Calu3 (cell line): Measurements from ENCODE around the gene HMGXB4. TPM values are rescaled to one million over a fixed set of nuclear protein-coding genes. Genes with fewer than 3 reads are reported as not detected.
A peak's percentile ranks its signal among the peaks of the same experiment; 100 is the strongest.

Source experiments
- BruUV-seq: library from RNA; stranded (reverse); fragments of 400-500 nt; replicated peaks from 2 replicates; lab custom pipeline; 2021; lab: Mats Ljungman, UMichigan
- CTCF ChIA-PET: fragments of 300-600 bp; sonication (Branson Sonifier 250); formaldehyde crosslinking; loops from one replicate; lab custom pipeline; 2022; ENCODE audit warnings: antibody characterized with exemption; lab: Charles Lee
- DNase-seq: peaks from one replicate; pipeline ENCODE4 v3.0.0; 2022
- H3K27ac Mint-ChIP-seq: one replicate; pipeline ENCODE4 v1.8.0; 2022; ENCODE audit warnings: mixed read lengths; ENCODE audit not compliant: unreplicated experiment
- H3K27me3 Mint-ChIP-seq: one replicate; pipeline ENCODE4 v1.8.0; 2022; ENCODE audit warnings: mixed read lengths; ENCODE audit not compliant: unreplicated experiment
- H3K36me3 Mint-ChIP-seq: one replicate; pipeline ENCODE4 v1.8.0; 2022; ENCODE audit warnings: mild to moderate bottlenecking, moderate library complexity, mixed read lengths; ENCODE audit not compliant: insufficient read depth, unreplicated experiment
- H3K4me1 Mint-ChIP-seq: one replicate; pipeline ENCODE4 v1.8.0; 2022; ENCODE audit warnings: mild to moderate bottlenecking, low read depth, mixed read lengths; ENCODE audit not compliant: unreplicated experiment
- H3K4me3 Mint-ChIP-seq: one replicate; pipeline ENCODE4 v1.8.0; 2022; ENCODE audit warnings: mild to moderate bottlenecking, low read depth, moderate library complexity, mixed read lengths; ENCODE audit not compliant: unreplicated experiment
- H3K9me3 Mint-ChIP-seq: one replicate; pipeline ENCODE4 v1.8.0; 2022; ENCODE audit warnings: low read depth, mixed read lengths; ENCODE audit not compliant: unreplicated experiment
- CTCF ChIP-seq: fragments of 200-600 bp; IDR thresholded peaks from one replicate; pipeline ENCODE4 v1.8.0; 2022; ENCODE audit warnings: antibody characterized with exemption; ENCODE audit not compliant: unreplicated experiment
- intact Hi-C: fragments of 100-400 bp; cut with micrococcal nuclease; formaldehyde crosslinking; loops from one replicate; pipeline ENCODE4 v1.10.0; 2022; ENCODE audit not compliant: unreplicated experiment
- total RNA-seq: library from RNA; stranded (reverse); gene quantifications from 2 replicates; pipeline ENCODE4 v1.2.3, GENCODE V29; 2022

The HMGXB4 gene
- total RNA-seq, 1 experiment from 2014 or later = 37.5 TPM

GRCh38 chr22:35313311-35314121 is 56.2 kb downstream of the HMGXB4 start:
- CTCF ChIA-PET = interaction anchor here (0.5 to 4.6 kb wide), 5 partner anchors 11 to 1887 kb away, joined by 4 to 34 read pairs (median 8); partner anchors contain the start of gene TOM1
- peak; percentile 58 for DNase-seq
- TF ChIP-seq CTCF = no peak
- Mint-ChIP-seq H3K4me3 (peak overlapping the region; percentile 59), H3K4me1 (peaks cover 57% of the 10 kb centered on the region), H3K36me3 (peaks cover 37% of the 10 kb centered on the region), H3K27ac (peak overlapping the region; percentile 99), H3K9me3 (peaks cover 3% of the 10 kb centered on the region), H3K27me3 (no peaks in the 10 kb centered on the region)
- intact Hi-C loops = no loop called here
- TSS peak; percentile 58 for BruUV-seq

DNA sequence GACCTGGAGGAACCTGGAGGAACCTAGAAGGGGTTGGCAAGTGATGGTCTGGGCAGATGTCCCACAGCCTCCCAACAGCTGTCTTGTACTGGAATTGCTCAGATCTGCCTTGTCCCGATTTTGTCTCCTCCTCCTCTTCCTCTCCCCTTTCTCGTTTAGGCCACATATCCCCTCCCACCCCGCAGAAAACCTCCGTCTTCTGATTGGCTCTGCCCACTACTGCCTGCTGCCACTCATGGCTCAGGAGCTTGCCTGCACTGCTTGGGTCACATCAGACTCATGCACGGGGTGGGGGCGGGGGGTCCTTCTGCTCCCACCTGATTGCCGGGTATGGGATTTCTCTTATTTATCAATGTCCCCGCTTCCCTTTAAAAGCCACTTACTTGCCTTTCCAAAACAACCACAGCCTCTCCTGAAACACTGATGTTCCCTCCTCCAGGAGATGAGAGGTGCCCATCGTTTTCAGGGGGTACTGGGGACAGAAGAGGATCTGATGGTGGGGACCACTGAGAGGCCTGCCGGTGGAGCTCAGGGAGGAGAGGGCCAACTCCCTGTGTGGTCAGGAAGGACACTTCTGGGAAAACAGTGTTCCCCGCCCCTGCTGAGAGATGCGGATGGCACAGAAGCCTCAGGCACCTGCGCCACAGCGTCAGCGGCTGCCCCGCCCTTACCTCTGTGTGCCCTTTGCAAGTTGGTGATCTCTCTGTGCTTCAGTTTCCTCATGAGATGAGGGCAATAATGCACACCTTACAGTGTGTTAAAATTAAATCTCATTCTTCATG is 57.1 kb downstream of the HMGXB4 start:
- no peak for TF ChIP-seq CTCF
- H3K27me3 Mint-ChIP-seq = no peaks in the 10 kb centered on the region
- DNase-seq = no peak
- BruUV-seq = no TSS peak
- peaks cover 37% of the 10 kb centered on the region for H3K36me3 Mint-ChIP-seq
- CTCF ChIA-PET = interaction anchor here (1.1 to 4.6 kb wide), 3 partner anchors 12 to 35 kb away, joined by 8 to 34 read pairs (median 15); partner anchors contain the start of gene TOM1
- intact Hi-C loops = no loop called here
- H3K9me3 Mint-ChIP-seq = peaks cover 3% of the 10 kb centered on the region
- H3K27ac Mint-ChIP-seq = peak overlapping the region; percentile 34
- no peak overlapping the region for H3K4me3 Mint-ChIP-seq
- peaks cover 57% of the 10 kb centered on the region for H3K4me1 Mint-ChIP-seq

DNA sequence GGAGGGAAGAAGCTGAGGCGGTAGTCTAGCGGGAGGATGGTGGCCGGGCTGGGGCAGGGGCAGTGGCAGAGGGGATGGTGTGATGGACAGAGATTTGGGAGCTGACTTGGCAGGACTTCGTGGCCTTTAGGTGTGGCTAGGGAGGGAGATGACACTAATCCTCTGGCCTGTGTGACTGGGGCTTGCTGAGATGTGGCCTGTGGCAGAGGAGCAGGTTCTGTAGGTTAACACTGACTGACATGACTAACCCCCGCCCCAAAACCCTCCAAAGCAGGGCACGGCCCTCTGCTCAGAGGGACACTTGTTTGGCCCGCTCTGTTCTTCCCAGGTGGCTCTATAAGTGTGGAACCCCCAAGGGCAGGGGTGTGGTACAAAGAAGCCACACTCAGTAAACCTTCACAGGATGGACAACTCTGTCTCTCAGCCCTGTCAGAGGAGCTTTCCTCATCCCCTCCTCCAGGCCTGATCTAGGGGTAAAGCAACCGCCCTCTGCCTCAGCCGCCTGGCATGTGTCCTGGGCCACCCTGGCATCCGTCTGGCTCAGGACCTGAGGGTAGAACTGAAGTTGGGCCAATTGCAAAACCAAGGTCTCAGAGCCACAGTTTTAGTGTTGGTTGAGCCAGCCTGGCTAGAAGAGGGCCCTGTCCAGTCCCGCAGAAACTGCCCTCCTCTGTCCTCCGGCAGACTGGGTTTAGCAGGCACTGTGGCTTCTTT is 58.0 kb downstream of the HMGXB4 start:
- Mint-ChIP-seq H3K36me3 (peaks cover 37% of the 10 kb centered on the region), H3K27me3 (no peaks in the 10 kb centered on the region), H3K4me3 (no peak overlapping the region), H3K9me3 (peaks cover 3% of the 10 kb centered on the region), H3K27ac (peak overlapping the region; percentile 34), H3K4me1 (peaks cover 49% of the 10 kb centered on the region)
- no peak for TF ChIP-seq CTCF
- no TSS peak for BruUV-seq
- DNase-seq = no peak
- CTCF ChIA-PET = no interaction called here
- intact Hi-C loops = no loop called here
